H1 (cell line): ENCODE measurements around the gene RARB. TPM values are rescaled to one million over a fixed set of nuclear protein-coding genes. Genes with fewer than 3 reads are reported as not detected.

ENCODE experiments used
- CTCF ChIA-PET: fragments of 300-600 bp; sonication (Branson Sonifier 250); formaldehyde crosslinking; loops from one replicate; lab custom pipeline; 2021; ENCODE audit not compliant: partially characterized antibody; lab: Charles Lee
- POLR2A ChIA-PET: fragments of 300-600 bp; sonication (Branson Sonifier 250); formaldehyde crosslinking; loops from one replicate; lab custom pipeline; 2021; ENCODE audit warnings: inconsistent platforms; ENCODE audit not compliant: partially characterized antibody; lab: Charles Lee
- DNase-seq, 2 experiments: peaks; one replicate each; pipeline versions ENCODE4 v3.0.0 to v3.0.0-alpha.2; 2010 to 2022; ENCODE audit warnings: low spot score in 2 of 2, low read depth in 1 of 2, mixed read lengths in 1 of 2
- FAIRE-seq: peaks from 2 replicates; lab custom pipeline; 2011; peaks lifted over from hg19 to GRCh38; lab: Jason Lieb, UNC
- H2AFZ ChIP-seq: 2 replicates; pipeline ENCODE4 v1.8.1; 2012; ENCODE audit warnings: low read length, inconsistent platforms
- H2AK5ac ChIP-seq: 2 replicates; pipeline ENCODE4 v1.6.1; 2013; ENCODE audit warnings: low read depth, low read length
- H2BK120ac ChIP-seq: replicated peaks from 2 replicates; pipeline ENCODE3; 2013; ENCODE audit warnings: low read depth, low read length, inconsistent platforms
- H2BK12ac ChIP-seq: 2 replicates; pipeline ENCODE4 v1.6.1; 2013; ENCODE audit warnings: low read depth, low read length
- H2BK15ac ChIP-seq: 2 replicates; pipeline ENCODE4 v1.6.1; 2013; ENCODE audit warnings: low read length
- H2BK20ac ChIP-seq: 2 replicates; pipeline ENCODE4 v1.6.1; 2013; ENCODE audit warnings: low read length
- H2BK5ac ChIP-seq: 2 replicates; pipeline ENCODE4 v1.6.1; 2013; ENCODE audit warnings: low read depth, low read length
- H3K14ac ChIP-seq: 2 replicates; pipeline ENCODE4 v1.6.1; 2013; ENCODE audit warnings: inconsistent platforms; ENCODE audit not compliant: insufficient read length
- H3K18ac ChIP-seq: 2 replicates; pipeline ENCODE4 v1.6.1; 2013; ENCODE audit warnings: low read length; ENCODE audit errors: extremely low read depth
- H3K23ac ChIP-seq: 2 replicates; pipeline ENCODE4 v1.6.1; 2013; ENCODE audit warnings: inconsistent platforms; ENCODE audit not compliant: insufficient read length
- H3K23me2 ChIP-seq: 2 replicates; pipeline ENCODE4 v1.6.1; 2013; ENCODE audit warnings: low read depth, low read length
- H3K27ac ChIP-seq: 2 replicates; pipeline ENCODE4 v1.6.1; 2011; ENCODE audit warnings: low read depth, low read length, inconsistent platforms
- H3K27me3 ChIP-seq, 4 experiments: replicated peaks in 1 of 4; 1 replicate in 1 of 4; 2 replicates in 3 of 4; pipeline versions ENCODE4 v1.6.1 to v1.8.1; 2011 to 2013; ENCODE audit warnings: low read length in 3 of 4, mild to moderate bottlenecking in 3 of 4, inconsistent platforms in 2 of 4, mixed read lengths in 2 of 4, moderate library complexity in 1 of 4; ENCODE audit not compliant: control insufficient read depth in 3 of 4, insufficient read depth in 3 of 4; ENCODE audit errors: extremely low read depth in 1 of 4
- H3K36me3 ChIP-seq, 4 experiments: 2 replicates each; pipeline versions ENCODE4 v1.6.1 to v1.8.1; 2011 to 2013; ENCODE audit warnings: mild to moderate bottlenecking in 4 of 4, low read length in 3 of 4, moderate library complexity in 2 of 4, control low read depth in 1 of 4, inconsistent platforms in 1 of 4; ENCODE audit not compliant: insufficient read depth in 4 of 4, control insufficient read depth in 2 of 4
- H3K4ac ChIP-seq: replicated peaks from 2 replicates; pipeline ENCODE3; 2013; ENCODE audit warnings: low read length, low read depth, mixed read lengths, inconsistent platforms; ENCODE audit not compliant: insufficient read length
- H3K4me1 ChIP-seq, 4 experiments: replicated peaks in 1 of 4; 1 replicate in 1 of 4; 2 replicates in 3 of 4; pipeline versions ENCODE4 v1.6.1 to v1.8.1; 2011 to 2013; ENCODE audit warnings: low read length in 3 of 4, inconsistent platforms in 2 of 4, mixed read lengths in 1 of 4; ENCODE audit not compliant: insufficient read depth in 4 of 4, control insufficient read depth in 3 of 4
- H3K4me2 ChIP-seq, 2 experiments: 2 replicates each; pipeline versions ENCODE4 v1.6.1 to v1.8.1; 2011 to 2013; ENCODE audit warnings: low read depth in 2 of 2, low read length in 2 of 2, control low read depth in 1 of 2, inconsistent platforms in 1 of 2, mild to moderate bottlenecking in 1 of 2; ENCODE audit not compliant: insufficient read depth in 1 of 2
- H3K4me3 ChIP-seq, 4 experiments: fragments of 200-600, 300-600 bp in 1 of 4; sonication (generic), shearing (Covaris generic), sonication (Bioruptor Twin) in 1 of 4; 2 replicates each; pipeline versions ENCODE4 v1.5.1 to v1.8.1; 2011 to 2016; ENCODE audit warnings: low read length in 4 of 4, low read depth in 3 of 4, control low read depth in 2 of 4, inconsistent platforms in 2 of 4, mild to moderate bottlenecking in 2 of 4, mixed read lengths in 1 of 4, moderate library complexity in 1 of 4; ENCODE audit not compliant: insufficient read depth in 2 of 4; ENCODE audit errors: extremely low read depth in 1 of 4
- H3K56ac ChIP-seq: replicated peaks from 2 replicates; pipeline ENCODE3; 2013; ENCODE audit warnings: low read depth, mild to moderate bottlenecking, mixed read lengths, low read length, inconsistent platforms; ENCODE audit not compliant: insufficient read length
- H3K79me1 ChIP-seq: 2 replicates; pipeline ENCODE4 v1.6.1; 2013; ENCODE audit warnings: low read depth, low read length, control low read depth
- H3K79me2 ChIP-seq, 2 experiments: 2 replicates each; pipeline versions ENCODE4 v1.6.1 to v1.8.1; 2012 to 2013; ENCODE audit warnings: low read length in 2 of 2, mild to moderate bottlenecking in 2 of 2, inconsistent platforms in 1 of 2; ENCODE audit not compliant: insufficient read depth in 2 of 2, control insufficient read depth in 1 of 2
- H3K9ac ChIP-seq, 4 experiments: replicated peaks in 1 of 4; 1 replicate in 1 of 4; 2 replicates in 3 of 4; pipeline versions ENCODE4 v1.6.1 to v1.8.1; 2011 to 2013; ENCODE audit warnings: low read depth in 3 of 4, low read length in 3 of 4, control low read depth in 2 of 4, mild to moderate bottlenecking in 2 of 4, moderate library complexity in 2 of 4, inconsistent platforms in 1 of 4; ENCODE audit errors: extremely low read depth in 1 of 4
- H3K9me3 ChIP-seq, 2 experiments: 2 replicates each; pipeline versions ENCODE4 v1.6.1 to v1.8.1; 2012 to 2013; ENCODE audit warnings: mild to moderate bottlenecking in 2 of 2, moderate library complexity in 2 of 2, control low read depth in 1 of 2, inconsistent platforms in 1 of 2, low read depth in 1 of 2, low read length in 1 of 2, mixed read lengths in 1 of 2; ENCODE audit not compliant: insufficient read depth in 2 of 2
- H4K20me1 ChIP-seq, 2 experiments: replicated peaks in 1 of 2; 2 replicates each; pipeline versions ENCODE3 to v1.8.1; 2011 to 2013; ENCODE audit warnings: inconsistent platforms in 2 of 2, low read length in 2 of 2, mild to moderate bottlenecking in 1 of 2; ENCODE audit not compliant: insufficient read depth in 2 of 2, control insufficient read depth in 1 of 2
- H4K5ac ChIP-seq: 2 replicates; pipeline ENCODE4 v1.6.1; 2013; ENCODE audit warnings: low read length, low read depth, mixed read lengths, inconsistent platforms; ENCODE audit not compliant: insufficient read length
- H4K8ac ChIP-seq: 2 replicates; pipeline ENCODE4 v1.8.0; 2013; ENCODE audit warnings: mild to moderate bottlenecking, moderate library complexity, low read length, inconsistent platforms; ENCODE audit not compliant: insufficient read depth; ENCODE audit errors: extremely low read depth
- H4K91ac ChIP-seq: replicated peaks from 2 replicates; pipeline ENCODE3; 2013; ENCODE audit warnings: low read length, mixed read lengths, inconsistent platforms; ENCODE audit not compliant: insufficient read length
- CTBP2 ChIP-seq: IDR thresholded peaks from 2 replicates; pipeline ENCODE4 v1.7.0; 2011; ENCODE audit warnings: borderline replicate concordance, mild to moderate bottlenecking, moderate library complexity, mixed read lengths, low read length; ENCODE audit not compliant: insufficient read depth, insufficient read length
- KDM4A ChIP-seq: IDR thresholded peaks from one replicate; pipeline ENCODE4 v1.7.1; 2012; ENCODE audit warnings: low read depth, mild to moderate bottlenecking, moderate library complexity, low read length, inconsistent platforms; ENCODE audit not compliant: severe bottlenecking
- WGBS, 2 experiments: shearing (Covaris generic) in 1 of 2; methylation state at CpG; one replicate each; pipeline versions ENCODE4 v1.1.6 to v1.1.7; 2013 to 2015; ENCODE audit warnings: low lambda C conversion rate in 2 of 2, mixed read lengths in 2 of 2, inconsistent platforms in 1 of 2, low coverage in 1 of 2, missing lambda C conversion rate in 1 of 2; ENCODE audit not compliant: insufficient replicate concordance in 2 of 2, insufficient coverage in 1 of 2, insufficient read length in 1 of 2; ENCODE audit errors: extremely low coverage in 1 of 2, missing lambda C conversion rate in 1 of 2; 5-methylcytosine and 5-hydroxymethylcytosine counted together
- polyA plus RNA-seq, 7 experiments: library from polyadenylated mRNA; depleted of rRNA in 3 of 7; stranded (reverse) in 5 of 7; unstranded in 2 of 7; fragments of >200 nt in 5 of 7; fragments of 200-250 nt in 2 of 7; gene quantifications; 1 replicate in 5 of 7; 2 replicates in 1 of 7; 4 replicates in 1 of 7; pipeline versions ENCODE4 v1.2.1 to v1.2.3, GENCODE V29; 2011 to 2013; ENCODE audit warnings: missing spikeins in 2 of 7, mixed read lengths in 2 of 7
- total RNA-seq: library from RNA; stranded (reverse); fragmentation: NEBNext Ultra II Directional; extraction: Animal tissue kit (Norgen Biotek cat#: 25700); gene quantifications from 2 replicates; pipeline ENCODE4 v1.2.1, GENCODE V29; 2021

The RARB gene
- total and polyA plus RNA-seq, 2 of the 8 experiments (the other 6 are each of a cell fraction or from before 2014, with no cell fraction given) = 0.15 to 0.22 TPM

GRCh38 chr3:25474052-25474451 is 46.0 kb downstream of the RARB start:
- Histone ChIP-seq H3K4me3 (no peak overlapping the region), H3K18ac (no peak overlapping the region), H2BK12ac (no peak overlapping the region), H3K23ac (no peak overlapping the region), H3K56ac (no peak overlapping the region), H3K9ac (no peak overlapping the region), H3K27me3 (no peaks in the 10 kb centered on the region), H3K79me2 (no peaks in the 10 kb centered on the region), H4K8ac (no peak overlapping the region), H3K79me1 (no peaks in the 10 kb centered on the region), H2BK5ac (no peak overlapping the region), H3K23me2 (no peaks in the 10 kb centered on the region), H3K9me3 (no peaks in the 10 kb centered on the region), H3K4me1 (no peaks in the 10 kb centered on the region), H3K14ac (no peak overlapping the region), H2BK15ac (no peak overlapping the region), H2AFZ (no peak overlapping the region), H2AK5ac (no peak overlapping the region), H3K27ac (no peak overlapping the region), H3K36me3 (no peaks in the 10 kb centered on the region), H4K20me1 (no peaks in the 10 kb centered on the region), H4K5ac (no peak overlapping the region), H3K4ac (no peak overlapping the region), H4K91ac (no peak overlapping the region), H2BK120ac (no peak overlapping the region), H3K4me2 (no peak overlapping the region), H2BK20ac (no peak overlapping the region)
- FAIRE-seq (peak; percentile 36), DNase-seq (no peak)
- ChIA-PET POLR2A (no interaction called here), CTCF (no interaction called here)
- TF ChIP-seq KDM4A = no peak
- no peak for TF ChIP-seq CTBP2
- 93% methylated on average over 1 of the region's 1 CpG; no CpG with 5 or more reads in 1 of the 2 experiments for WGBS, 2 experiments
